DOHH2 (cell line): ENCODE data around the gene TGDS.

Experiments
- EZH2phosphoT487 ChIP-seq: fragments of 200-600 bp; sonication (generic); IDR thresholded peaks from 2 replicates; pipeline ENCODE4 v1.6.1; 2017; ENCODE audit warnings: borderline replicate concordance, mild to moderate bottlenecking, antibody characterized with exemption, low read length, moderate library complexity, mixed read lengths
- TF ChIP-seq, protein P1 (sequence below): fragments of 200-600 bp; sonication (generic); IDR thresholded peaks from one replicate; pipeline ENCODE4 v1.5.1; 2014; ENCODE audit warnings: antibody characterized with exemption, mild to moderate bottlenecking, low read depth, low read length; ENCODE audit not compliant: poor library complexity, severe bottlenecking

DNA sequence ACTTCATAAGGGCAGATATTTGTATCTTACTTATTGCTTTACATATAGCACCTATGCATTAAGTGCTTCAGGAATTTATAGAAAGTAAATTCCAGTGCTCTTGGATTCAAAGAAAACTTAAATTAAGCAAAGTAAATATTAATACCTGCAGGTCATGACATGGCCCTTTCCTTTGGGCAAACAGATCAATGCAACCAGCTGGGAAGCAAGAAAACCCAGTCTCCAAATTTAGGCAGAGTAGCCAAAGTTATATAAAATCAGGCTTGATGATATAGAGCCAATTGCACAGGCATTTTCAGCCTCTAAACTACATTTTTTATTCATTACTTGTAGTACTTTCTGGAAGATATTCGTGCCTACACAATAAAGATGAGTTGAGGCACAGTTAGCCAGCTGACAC is 16.9 kb downstream of the TGDS start:
- TF ChIP-seq, protein P1, sequence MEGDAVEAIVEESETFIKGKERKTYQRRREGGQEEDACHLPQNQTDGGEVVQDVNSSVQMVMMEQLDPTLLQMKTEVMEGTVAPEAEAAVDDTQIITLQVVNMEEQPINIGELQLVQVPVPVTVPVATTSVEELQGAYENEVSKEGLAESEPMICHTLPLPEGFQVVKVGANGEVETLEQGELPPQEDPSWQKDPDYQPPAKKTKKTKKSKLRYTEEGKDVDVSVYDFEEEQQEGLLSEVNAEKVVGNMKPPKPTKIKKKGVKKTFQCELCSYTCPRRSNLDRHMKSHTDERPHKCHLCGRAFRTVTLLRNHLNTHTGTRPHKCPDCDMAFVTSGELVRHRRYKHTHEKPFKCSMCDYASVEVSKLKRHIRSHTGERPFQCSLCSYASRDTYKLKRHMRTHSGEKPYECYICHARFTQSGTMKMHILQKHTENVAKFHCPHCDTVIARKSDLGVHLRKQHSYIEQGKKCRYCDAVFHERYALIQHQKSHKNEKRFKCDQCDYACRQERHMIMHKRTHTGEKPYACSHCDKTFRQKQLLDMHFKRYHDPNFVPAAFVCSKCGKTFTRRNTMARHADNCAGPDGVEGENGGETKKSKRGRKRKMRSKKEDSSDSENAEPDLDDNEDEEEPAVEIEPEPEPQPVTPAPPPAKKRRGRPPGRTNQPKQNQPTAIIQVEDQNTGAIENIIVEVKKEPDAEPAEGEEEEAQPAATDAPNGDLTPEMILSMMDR, result no peak
- no peak for TF ChIP-seq EZH2phosphoT487
